NCI-H526 (cell line): ENCODE data around the gene ZG16.
"Not testable (repeated sequence)": the region's sequence is repeated elsewhere in the genome, so short reads cannot be mapped to it uniquely, and the experiment has no call there.

ENCODE experiments used
- DNase-seq, 2 experiments: peaks; one replicate each; lab custom pipeline; 2025; lab: John Stamatoyannopoulos, UW

The ZG16 gene

GRCh38 chr16:29777576-29778350 is at the start of gene ZG16:
Gene ZG16 (plus strand): TSS chr16:29778256. CDS start chr16:29779267, 1,011 bp downstream.
- no peak for DNase-seq

GRCh38 chr16:29729116-29729521 is 48.9 kb upstream of the ZG16 start:
- DNase-seq, result peak in 1 of 2 experiments; percentile 70

- DNase-seq, result no peak
Measured at GRCh38 chr16:29730649-29731048, 47.4 kb upstream of the ZG16 start.

GRCh38 chr16:29731768-29732601 is 46.1 kb upstream of the ZG16 start:
- not testable (repeated sequence) for DNase-seq

GRCh38 chr16:29734786-29735185 is 43.3 kb upstream of the ZG16 start:
- DNase-seq, result no peak

GRCh38 chr16:29736112-29736511 is 41.9 kb upstream of the ZG16 start:
- DNase-seq, result no peak

- DNase-seq, result no peak
Measured at GRCh38 chr16:29736764-29737163, 41.3 kb upstream of the ZG16 start.

- DNase-seq, result no peak
Measured at GRCh38 chr16:29737713-29738112, 40.3 kb upstream of the ZG16 start.

GRCh38 chr16:29738514-29738913 is 39.5 kb upstream of the ZG16 start:
- DNase-seq, result no peak

GRCh38 chr16:29739927-29740629 is 38.0 kb upstream of the ZG16 start:
- not testable (repeated sequence) for DNase-seq

- not testable (repeated sequence) for DNase-seq
Measured at GRCh38 chr16:29740630-29741015, 37.4 kb upstream of the ZG16 start.

- no peak for DNase-seq
Measured at GRCh38 chr16:29742683-29743275, 35.3 kb upstream of the ZG16 start.

GRCh38 chr16:29743475-29743826 is 34.6 kb upstream of the ZG16 start:
- DNase-seq, result no peak

- no peak for DNase-seq
Measured at GRCh38 chr16:29743827-29744531, 34.1 kb upstream of the ZG16 start.

- no peak for DNase-seq
Measured at GRCh38 chr16:29744541-29745101, 33.4 kb upstream of the ZG16 start.

- no peak for DNase-seq
Measured at GRCh38 chr16:29745121-29745852, 32.8 kb upstream of the ZG16 start.

- peak in 1 of 2 experiments; percentile 24 for DNase-seq
Measured at GRCh38 chr16:29745853-29746345, 32.2 kb upstream of the ZG16 start, which contains the start of gene C16orf54. Gene C16orf54 (minus strand): TSS chr16:29745990. CDS start chr16:29744951, 1,039 bp downstream.

- DNase-seq, result not testable (repeated sequence)
Measured at GRCh38 chr16:29746518-29746917, 31.5 kb upstream of the ZG16 start.

GRCh38 chr16:29747947-29748759 is 29.9 kb upstream of the ZG16 start:
- DNase-seq, result no peak
